LNCaP clone FGC (cell line): Measurements from ENCODE around the gene TM9SF4.

Experiments used
- DNase-seq: peaks from one replicate; pipeline ENCODE4 v3.0.0-alpha.2; 2011; ENCODE audit warnings: low read depth
- H3K4me3 ChIP-seq: 2 replicates; pipeline ENCODE4 v1.5.1; 2011; ENCODE audit warnings: mild to moderate bottlenecking, low read depth, low read length, control low read depth
- CTCF ChIP-seq: IDR thresholded peaks from 2 replicates; pipeline ENCODE4 v1.5.1; 2012; ENCODE audit warnings: mild to moderate bottlenecking; ENCODE audit not compliant: control insufficient read depth, insufficient read depth; ENCODE audit errors: extremely low read depth

TM9SF4 gene

GRCh38 chr20:32160341-32160740, 50.8 kb downstream of the TM9SF4 start:
- H3K4me3 ChIP-seq, result no peak overlapping the region
- no peak for TF ChIP-seq CTCF
- no peak for DNase-seq

DNA sequence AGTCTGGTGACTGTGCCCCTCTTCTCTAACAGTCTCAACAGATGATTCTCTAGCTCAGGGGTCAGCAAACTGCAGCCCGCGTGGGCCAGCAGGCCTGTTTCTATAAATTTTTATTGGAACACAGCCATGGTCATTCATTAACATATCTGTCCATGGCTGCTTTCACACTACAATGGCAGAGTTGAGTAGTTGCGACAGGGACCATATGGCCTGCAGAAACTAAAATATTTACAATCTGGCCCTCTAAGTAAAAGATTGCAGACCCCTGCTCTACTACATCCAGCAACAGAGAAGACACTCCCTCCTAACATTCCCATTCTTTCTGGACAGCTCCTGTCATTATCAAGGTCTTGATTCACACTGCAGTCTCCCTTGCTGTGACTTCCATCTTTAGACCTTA, 52.8 kb downstream of the TM9SF4 start:
- DNase-seq, result no peak
- H3K4me3 ChIP-seq, result no peak overlapping the region
- no peak for TF ChIP-seq CTCF

DNA sequence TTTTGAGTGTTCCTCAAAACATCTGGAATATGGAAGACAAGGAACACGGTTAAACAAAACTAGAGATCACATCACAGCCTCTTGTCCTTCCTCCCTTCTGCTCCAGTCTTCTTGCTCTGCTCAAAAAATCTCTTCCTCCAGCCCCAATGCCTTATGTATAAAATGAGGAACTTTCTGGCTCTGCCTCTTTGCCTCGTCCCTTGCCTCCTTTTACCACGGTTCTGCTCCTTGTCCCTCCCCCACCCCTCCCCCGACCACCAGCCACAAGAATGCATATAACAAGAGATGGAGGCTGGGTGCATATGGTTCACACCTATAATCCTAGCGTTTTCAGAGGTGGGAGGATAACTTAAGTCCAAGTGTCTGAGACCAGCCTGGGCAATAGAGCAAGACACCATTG, 54.4 kb downstream of the TM9SF4 start:
- DNase-seq, result no peak
- no peak overlapping the region for H3K4me3 ChIP-seq
- no peak for TF ChIP-seq CTCF

GRCh38 chr20:32164984-32165735, 55.6 kb downstream of the TM9SF4 start:
- no peak for DNase-seq
- no peak for TF ChIP-seq CTCF
- no peak overlapping the region for H3K4me3 ChIP-seq

DNA sequence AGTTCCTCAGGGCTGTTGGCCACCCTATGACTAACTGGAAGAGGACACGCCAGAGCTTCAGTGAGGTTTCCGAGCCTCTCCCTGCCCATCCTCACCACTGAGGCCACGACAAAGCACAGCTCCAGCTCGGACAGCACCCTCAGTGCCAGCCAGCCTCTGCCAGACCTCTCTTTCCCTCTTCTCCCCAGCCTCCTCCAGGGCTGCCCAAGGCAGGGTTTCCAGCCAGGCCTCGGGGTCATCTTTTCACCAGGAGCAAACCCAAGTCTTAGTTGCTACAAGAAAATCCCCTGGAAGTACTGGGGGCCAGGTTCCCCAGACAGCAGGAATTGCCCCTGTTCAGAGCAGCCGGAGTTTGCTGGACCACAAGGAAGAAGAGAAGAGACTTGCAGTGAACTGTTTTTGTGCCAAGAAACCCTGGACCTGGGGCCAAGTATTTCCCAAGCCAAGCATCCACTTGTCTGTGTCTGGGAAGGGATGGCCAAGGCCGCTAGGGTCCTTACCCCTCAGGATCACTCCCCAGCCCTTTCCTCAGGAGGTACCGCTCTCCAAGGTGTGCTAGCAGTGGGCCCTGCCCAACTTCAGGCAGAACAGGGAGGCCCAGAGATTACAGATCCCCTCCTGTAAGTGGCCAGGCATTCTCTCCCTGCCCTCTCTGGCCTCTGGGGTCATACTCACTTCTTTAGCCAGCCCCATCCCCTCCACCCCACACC, 56.5 kb downstream of the TM9SF4 start:
- no peak for DNase-seq
- no peak for TF ChIP-seq CTCF
- no peak overlapping the region for H3K4me3 ChIP-seq

DNA sequence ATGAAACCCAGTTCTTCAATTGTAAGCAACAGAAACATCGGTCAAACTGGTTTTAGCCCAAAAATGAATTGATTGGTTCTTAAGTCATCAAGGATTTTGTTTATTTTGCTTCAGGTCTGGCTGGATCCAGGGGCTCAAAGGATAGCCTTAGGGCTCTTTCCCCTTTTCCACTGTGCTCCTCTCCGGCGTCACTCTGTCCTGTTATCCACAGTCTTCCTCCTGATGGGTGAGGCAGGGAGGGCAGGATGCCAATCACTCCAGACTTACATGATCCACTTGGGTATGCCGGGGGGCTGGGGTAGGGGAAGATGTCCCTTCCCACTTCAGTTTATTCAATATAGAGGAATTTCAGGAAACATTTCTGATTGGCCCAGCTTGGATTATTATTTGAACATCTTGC, 58.0 kb downstream of the TM9SF4 start:
- no peak overlapping the region for H3K4me3 ChIP-seq
- TF ChIP-seq CTCF, result no peak
- DNase-seq, result no peak
